Pancreas (tissue), 10 donors: ENCODE results near the gene IFT88. TPM values are rescaled to one million over a fixed set of nuclear protein-coding genes. Genes with fewer than 3 reads are reported as not detected.

Experiments
- ATAC-seq, 4 donors: fragments of 200-7000 bp; cut with Tn5 transposase; one replicate each; pipeline versions ENCODE4 v1.8.0 to v1.9.1; 2020; ENCODE audit warnings: mild to moderate bottlenecking in 4 of 4, moderate library complexity in 4 of 4
- DNase-seq, 6 donors: peaks; one replicate each; pipeline ENCODE4 v3.0.0-alpha.2; 2020
- FAIRE-seq: peaks from 2 replicates; lab custom pipeline; 2012; peaks lifted over from hg19 to GRCh38; lab: Jason Lieb, UNC
- H3K27ac ChIP-seq, 4 donors: fragments of 200-600 bp; sonication (generic); 1 replicate in 3 of 4; 2 replicates in 1 of 4; pipeline versions ENCODE4 v1.5.0 to v1.8.0; 2020
- H3K27me3 ChIP-seq, 4 donors: fragments of 200-600 bp; one replicate each; pipeline ENCODE4 v1.8.0; 2021
- H3K36me3 ChIP-seq, 3 donors: fragments of 200-600 bp; sonication (generic) in 1 of 3; one replicate each; pipeline versions ENCODE4 v1.5.0 to v1.8.0; 2020 to 2021
- H3K4me1 ChIP-seq, 3 donors: fragments of 200-600 bp; one replicate each; pipeline ENCODE4 v1.8.0; 2021
- H3K4me3 ChIP-seq, 4 donors: fragments of 200-600 bp; sonication (generic) in 2 of 4; one replicate each; pipeline versions ENCODE4 v1.5.0 to v1.8.0; 2020 to 2021
- H3K9me3 ChIP-seq, 4 donors: fragments of 200-600 bp; one replicate each; pipeline ENCODE4 v1.8.0; 2021
- WGBS, 2 donors: extraction: QIAGEN DNeasy Blood & Tissue Kit; methylation state at CpG; one replicate each; pipeline ENCODE4 v1.1.7; 2013; 5-methylcytosine and 5-hydroxymethylcytosine counted together
- intact Hi-C, 3 donors: fragments of 100-400 bp; cut with DNase I; formaldehyde crosslinking; loops; one replicate each; pipeline versions ENCODE4 v1.11.1 to v1.14.2; 2022
- polyA plus RNA-seq, 2 donors: library from polyadenylated mRNA; stranded (reverse); fragments of 200-250 nt; gene quantifications; one replicate each; pipeline ENCODE4 v1.2.3, GENCODE V29; 2013
- total RNA-seq, 6 donors: library from RNA; stranded (reverse); fragmentation: NEBNext Ultra II Directional in 4 of 6; extraction: Animal tissue kit (Norgen Biotek cat#: 25700) in 4 of 6; gene quantifications; one replicate each; pipeline versions ENCODE4 v1.2.1 to v1.2.4, GENCODE V29; 2021 to 2023
- TF ChIP-seq, protein P1 (sequence below), 4 donors: fragments of 200-600 bp; sonication (generic) in 3 of 4; IDR thresholded peaks; one replicate each; pipeline versions ENCODE4 v1.5.0 to v1.8.0; 2021; ENCODE audit warnings: antibody characterized with exemption in 4 of 4
- donor health status: healthy with polysubstance abuse.
- donor health status: DM: no; HTN: no; CAD: no; lungs with moderate emphysema.
- donor health status: DM: no; HTN: no; CAD: no.
- donor health status: control.
- donor health status: control.
- donor health status: Bipolar disorder and iron deficiency.
- donor health status: DM: yes; HTN: yes; CAD: no.
- donor health status: DM: no; HTN: no; CAD: no.
- donor health status: DM: no; HTN: no; CAD: no.
- donor health status: DM: yes; HTN: yes; CAD: no.

The IFT88 gene
- total and polyA plus RNA-seq, 8 donors, result 4.7 to 16.0 (median 7.0) TPM

- Histone ChIP-seq H3K4me3 (no peak overlapping the region), H3K4me1 (no peaks in the 10 kb centered on the region), H3K27me3 (no peaks in the 10 kb centered on the region), H3K36me3 (peaks cover 0 to 20% (median 0%) of the 10 kb centered on the region in 3 donors), H3K27ac (no peak overlapping the region), H3K9me3 (no peaks in the 10 kb centered on the region)
- intact Hi-C loops, result no loop called here
- WGBS, 2 donors, result 97 to 98% methylated on average over 1 of the region's 1 CpG
- FAIRE-seq (no peak), ATAC-seq (no peak), DNase-seq (no peak)
- TF ChIP-seq, protein P1, sequence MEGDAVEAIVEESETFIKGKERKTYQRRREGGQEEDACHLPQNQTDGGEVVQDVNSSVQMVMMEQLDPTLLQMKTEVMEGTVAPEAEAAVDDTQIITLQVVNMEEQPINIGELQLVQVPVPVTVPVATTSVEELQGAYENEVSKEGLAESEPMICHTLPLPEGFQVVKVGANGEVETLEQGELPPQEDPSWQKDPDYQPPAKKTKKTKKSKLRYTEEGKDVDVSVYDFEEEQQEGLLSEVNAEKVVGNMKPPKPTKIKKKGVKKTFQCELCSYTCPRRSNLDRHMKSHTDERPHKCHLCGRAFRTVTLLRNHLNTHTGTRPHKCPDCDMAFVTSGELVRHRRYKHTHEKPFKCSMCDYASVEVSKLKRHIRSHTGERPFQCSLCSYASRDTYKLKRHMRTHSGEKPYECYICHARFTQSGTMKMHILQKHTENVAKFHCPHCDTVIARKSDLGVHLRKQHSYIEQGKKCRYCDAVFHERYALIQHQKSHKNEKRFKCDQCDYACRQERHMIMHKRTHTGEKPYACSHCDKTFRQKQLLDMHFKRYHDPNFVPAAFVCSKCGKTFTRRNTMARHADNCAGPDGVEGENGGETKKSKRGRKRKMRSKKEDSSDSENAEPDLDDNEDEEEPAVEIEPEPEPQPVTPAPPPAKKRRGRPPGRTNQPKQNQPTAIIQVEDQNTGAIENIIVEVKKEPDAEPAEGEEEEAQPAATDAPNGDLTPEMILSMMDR (IDR thresholded peaks at IDR 0.05), result no peak
Measured at GRCh38 chr13:20583803-20584293, 16.9 kb downstream of the IFT88 start.

DNA sequence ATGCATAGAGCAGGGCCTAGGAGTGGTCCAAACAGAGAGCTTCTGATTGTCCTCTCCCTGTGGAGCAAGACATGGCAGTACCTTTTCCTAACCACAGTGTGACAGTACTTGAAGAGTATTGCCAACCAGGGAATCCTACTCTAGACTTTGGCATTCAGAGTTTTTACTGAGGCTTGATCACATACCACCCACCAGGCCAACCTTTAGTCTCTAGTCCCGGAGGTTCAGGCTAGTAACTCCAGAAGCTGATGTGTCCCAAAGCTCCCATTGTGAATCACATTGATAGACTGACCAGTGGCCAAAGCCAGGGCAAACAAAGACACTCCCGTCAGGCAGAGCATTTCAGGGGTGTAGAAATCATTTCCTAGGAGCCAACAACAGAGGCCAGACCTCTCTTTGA, 18.4 kb downstream of the IFT88 start:
- Histone ChIP-seq H3K9me3 (no peaks in the 10 kb centered on the region), H3K27me3 (no peaks in the 10 kb centered on the region), H3K36me3 (peaks cover 0 to 20% (median 0%) of the 10 kb centered on the region in 3 donors), H3K4me3 (no peak overlapping the region), H3K4me1 (no peaks in the 10 kb centered on the region), H3K27ac (no peak overlapping the region)
- DNase-seq (no peak), ATAC-seq (no peak), FAIRE-seq (no peak)
- 97 to 98% methylated on average over 2 of the region's 2 CpGs for WGBS, 2 donors
- TF ChIP-seq, protein P1 (IDR thresholded peaks at IDR 0.05), result no peak
- intact Hi-C loops, result no loop called here

GRCh38 chr13:20588529-20589110, 21.7 kb downstream of the IFT88 start:
- H3K9me3 ChIP-seq, result no peaks in the 10 kb centered on the region
- ATAC-seq (no peak), DNase-seq (no peak), FAIRE-seq (no peak)
- no peak overlapping the region for H3K4me3 ChIP-seq
- no peak overlapping the region for H3K27ac ChIP-seq
- intact Hi-C loops, result no loop called here
- TF ChIP-seq, protein P1 (IDR thresholded peaks at IDR 0.05), result no peak
- peaks cover 0 to 12% (median 0%) of the 10 kb centered on the region in 3 donors for H3K36me3 ChIP-seq
- WGBS, 2 donors, result 83 to 85% methylated on average over 4 of the region's 4 CpGs
- H3K27me3 ChIP-seq, result no peaks in the 10 kb centered on the region
- H3K4me1 ChIP-seq, result no peaks in the 10 kb centered on the region

DNA sequence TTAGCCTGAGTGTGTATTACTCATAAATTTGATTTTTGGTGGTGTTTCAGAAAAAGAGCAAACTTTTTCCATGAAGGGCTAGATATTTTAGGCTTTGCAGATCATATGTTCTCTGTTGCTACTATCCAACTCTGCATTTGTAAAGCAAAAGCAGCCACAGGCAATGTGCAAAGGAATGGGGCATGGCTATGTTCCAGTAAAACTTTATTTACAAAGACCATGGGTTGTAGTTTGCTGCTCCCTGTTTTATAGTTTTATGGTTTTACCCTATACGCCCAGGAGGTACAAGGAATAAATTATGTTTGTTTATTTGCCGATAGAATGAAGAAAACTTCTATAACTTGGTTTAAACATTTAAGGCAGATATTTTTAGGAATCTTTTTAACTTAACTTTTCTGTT, 23.6 kb downstream of the IFT88 start:
- no peaks in the 10 kb centered on the region for H3K9me3 ChIP-seq
- ATAC-seq, result no peak
- FAIRE-seq, result no peak
- intact Hi-C loops, result no loop called here
- no peak for DNase-seq
- no peak overlapping the region for H3K27ac ChIP-seq
- TF ChIP-seq, protein P1 (IDR thresholded peaks at IDR 0.05), result no peak
- 93 to 96% methylated on average over 2 of the region's 2 CpGs for WGBS, 2 donors
- H3K27me3 ChIP-seq, result no peaks in the 10 kb centered on the region
- peaks cover 0 to 3% (median 0%) of the 10 kb centered on the region in 3 donors for H3K36me3 ChIP-seq
- no peaks in the 10 kb centered on the region for H3K4me1 ChIP-seq
- no peak overlapping the region for H3K4me3 ChIP-seq

DNA sequence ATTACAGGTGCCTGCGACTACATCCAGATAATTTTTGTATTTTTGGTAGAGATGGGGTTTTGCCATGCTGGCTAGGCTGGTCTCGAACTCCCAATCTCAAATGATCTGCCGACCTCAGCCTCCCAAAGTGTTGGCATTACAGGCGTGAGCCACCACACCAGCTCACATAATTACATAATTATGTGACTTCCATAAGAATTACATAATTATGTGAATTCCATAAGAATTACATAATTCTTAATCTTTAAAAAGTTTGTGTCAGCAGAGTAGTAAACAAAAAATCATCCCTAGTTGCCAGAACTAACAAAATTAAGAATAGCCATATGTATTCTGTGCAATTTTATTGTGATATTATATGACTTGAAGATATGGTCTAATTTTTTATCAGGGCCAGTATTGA, 25.6 kb downstream of the IFT88 start:
- Histone ChIP-seq H3K27ac (no peak overlapping the region), H3K27me3 (no peaks in the 10 kb centered on the region), H3K36me3 (no peaks in the 10 kb centered on the region), H3K4me1 (no peaks in the 10 kb centered on the region), H3K4me3 (no peak overlapping the region), H3K9me3 (no peaks in the 10 kb centered on the region)
- no peak for DNase-seq
- intact Hi-C loops, result no loop called here
- TF ChIP-seq, protein P1 (IDR thresholded peaks at IDR 0.05), result no peak
- FAIRE-seq, result no peak
- no peak for ATAC-seq
- 91 to 95% methylated on average over 4 of the region's 4 CpGs for WGBS, 2 donors
